K562 (cell line): ENCODE measurements around the gene PHACTR3. TPM values are rescaled to one million over a fixed set of nuclear protein-coding genes. Genes with fewer than 3 reads are reported as not detected.

Experiments used
- REST ChIP-seq, 2 experiments: fragments of 450-650 bp; formaldehyde crosslinking in 1 of 2; IDR thresholded peaks; 2 replicates each; pipeline versions ENCODE4 v1.4.0 to v1.6.1; 2014 to 2020; ENCODE audit warnings: mild to moderate bottlenecking in 2 of 2, borderline replicate concordance in 1 of 2, low read depth in 1 of 2
- polyA plus RNA-seq, 8 experiments: library from polyadenylated mRNA; depleted of rRNA in 4 of 8; stranded (reverse) in 5 of 8; unstranded in 3 of 8; fragments of >200 nt; fragmentation: Nextera tagmentation in 2 of 8; fragmentation: Illumina TruSeq in 1 of 8; extraction: Ambion mirVana in 2 of 8; extraction: Trizol in 1 of 8; gene quantifications; 2 replicates each; pipeline versions ENCODE4 v1.2.1 to v1.2.3, GENCODE V29; 2011 to 2014; ENCODE audit warnings: inconsistent platforms in 1 of 8, missing spikeins in 1 of 8
- total RNA-seq, 7 experiments: library from RNA; depleted of rRNA in 6 of 7; stranded (reverse); fragments of >200 nt in 6 of 7; fragmentation: Illumina TruSeq in 2 of 7; extraction: Trizol in 2 of 7; gene quantifications; 2 replicates each; pipeline versions ENCODE4 v1.2.1 to v1.2.3, GENCODE V29; 2011 to 2021; ENCODE audit warnings: low replicate concordance in 1 of 7

PHACTR3 gene
- total and polyA plus RNA-seq, 9 of the 15 experiments (the other 6 are each of a cell fraction or from before 2014, with no cell fraction given), result not detected

- TF ChIP-seq REST (IDR thresholded peaks at IDR 0.05; ENCODE audit: borderline replicate concordance) (no peak), REST (CRISPR knock-in tag; IDR thresholded peaks at IDR 0.05; ENCODE audit: low read depth) (no peak)
- TF ChIP-seq, all 486 proteins: peak for 0
Measured at GRCh38 chr20:59786801-59787537, 182.6 kb downstream of the PHACTR3 start (continued).
